WTC11 (cell line): ENCODE results near the gene DMP1.

Source experiments
- CTCF ChIP-seq: fragments of 200-600 bp; IDR thresholded peaks from 2 replicates; pipeline ENCODE4 v1.8.0; 2022; ENCODE audit warnings: antibody characterized with exemption
- GABPB1 ChIP-seq: sonication (generic); formaldehyde crosslinking; IDR thresholded peaks from 2 replicates; pipeline ENCODE4 v1.8.1; 2023; ENCODE audit warnings: mild to moderate bottlenecking, missing genetic modification reagents
- ZBTB21 ChIP-seq: sonication (generic); formaldehyde crosslinking; IDR thresholded peaks from 2 replicates; pipeline ENCODE4 v1.8.1; 2023; ENCODE audit warnings: mild to moderate bottlenecking, missing genetic modification reagents, borderline replicate concordance
- TF ChIP-seq, protein P1 (sequence below): sonication (generic); formaldehyde crosslinking; conservative IDR thresholded peaks from 2 replicates; pipeline ENCODE4 v1.8.1; 2022; ENCODE audit warnings: mild to moderate bottlenecking, missing genetic modification reagents
- TF ChIP-seq, protein P2 (sequence below): sonication (generic); formaldehyde crosslinking; IDR thresholded peaks from 2 replicates; pipeline ENCODE4 v1.8.0; 2023; ENCODE audit warnings: missing genetic modification reagents
- TF ChIP-seq, protein P3 (sequence below): sonication (generic); formaldehyde crosslinking; IDR thresholded peaks from 2 replicates; pipeline ENCODE4 v1.8.1; 2023; ENCODE audit warnings: mild to moderate bottlenecking, missing genetic modification reagents, moderate library complexity
- TF ChIP-seq, protein P4 (sequence below): sonication (generic); formaldehyde crosslinking; IDR thresholded peaks from 2 replicates; pipeline ENCODE4 v1.8.1; 2022; ENCODE audit warnings: mild to moderate bottlenecking, moderate library complexity, missing genetic modification reagents

DNA sequence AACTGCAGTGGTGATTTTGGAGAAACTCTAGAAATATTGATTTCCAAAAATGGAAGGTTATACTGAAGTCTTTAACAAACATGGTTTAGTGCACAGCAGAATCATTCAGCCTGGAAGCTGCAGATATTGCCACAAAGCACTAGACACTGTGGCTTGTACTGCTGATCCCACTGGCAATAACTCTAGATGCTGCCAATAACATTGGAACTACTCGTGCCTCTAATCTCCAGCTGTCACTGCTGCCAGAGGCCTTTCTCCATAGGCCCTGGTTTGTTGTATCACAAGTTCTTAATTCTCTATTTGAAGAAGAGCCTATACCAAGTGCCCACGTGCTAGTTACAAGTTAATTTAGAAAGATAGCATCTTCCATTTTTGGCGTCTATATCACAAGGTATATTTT is 19.3 kb downstream of the DMP1 start:
- TF ChIP-seq, protein P1, sequence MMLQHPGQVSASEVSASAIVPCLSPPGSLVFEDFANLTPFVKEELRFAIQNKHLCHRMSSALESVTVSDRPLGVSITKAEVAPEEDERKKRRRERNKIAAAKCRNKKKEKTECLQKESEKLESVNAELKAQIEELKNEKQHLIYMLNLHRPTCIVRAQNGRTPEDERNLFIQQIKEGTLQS, result no peak
- TF ChIP-seq, protein P2, sequence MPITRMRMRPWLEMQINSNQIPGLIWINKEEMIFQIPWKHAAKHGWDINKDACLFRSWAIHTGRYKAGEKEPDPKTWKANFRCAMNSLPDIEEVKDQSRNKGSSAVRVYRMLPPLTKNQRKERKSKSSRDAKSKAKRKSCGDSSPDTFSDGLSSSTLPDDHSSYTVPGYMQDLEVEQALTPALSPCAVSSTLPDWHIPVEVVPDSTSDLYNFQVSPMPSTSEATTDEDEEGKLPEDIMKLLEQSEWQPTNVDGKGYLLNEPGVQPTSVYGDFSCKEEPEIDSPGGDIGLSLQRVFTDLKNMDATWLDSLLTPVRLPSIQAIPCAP, result no peak
- TF ChIP-seq GABPB1 (CRISPR knock-in tag), result no peak
- no peak for TF ChIP-seq CTCF
- TF ChIP-seq ZBTB21 (CRISPR knock-in tag), result no peak
- TF ChIP-seq, protein P3, sequence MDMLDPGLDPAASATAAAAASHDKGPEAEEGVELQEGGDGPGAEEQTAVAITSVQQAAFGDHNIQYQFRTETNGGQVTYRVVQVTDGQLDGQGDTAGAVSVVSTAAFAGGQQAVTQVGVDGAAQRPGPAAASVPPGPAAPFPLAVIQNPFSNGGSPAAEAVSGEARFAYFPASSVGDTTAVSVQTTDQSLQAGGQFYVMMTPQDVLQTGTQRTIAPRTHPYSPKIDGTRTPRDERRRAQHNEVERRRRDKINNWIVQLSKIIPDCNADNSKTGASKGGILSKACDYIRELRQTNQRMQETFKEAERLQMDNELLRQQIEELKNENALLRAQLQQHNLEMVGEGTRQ (CRISPR knock-in tag), result no peak
- TF ChIP-seq, protein P4, sequence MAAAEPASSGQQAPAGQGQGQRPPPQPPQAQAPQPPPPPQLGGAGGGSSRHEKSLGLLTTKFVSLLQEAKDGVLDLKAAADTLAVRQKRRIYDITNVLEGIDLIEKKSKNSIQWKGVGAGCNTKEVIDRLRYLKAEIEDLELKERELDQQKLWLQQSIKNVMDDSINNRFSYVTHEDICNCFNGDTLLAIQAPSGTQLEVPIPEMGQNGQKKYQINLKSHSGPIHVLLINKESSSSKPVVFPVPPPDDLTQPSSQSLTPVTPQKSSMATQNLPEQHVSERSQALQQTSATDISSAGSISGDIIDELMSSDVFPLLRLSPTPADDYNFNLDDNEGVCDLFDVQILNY (CRISPR knock-in tag), result no peak
